ENCODE measurements around the gene EIF2B2. TPM values are rescaled to one million over a fixed set of nuclear protein-coding genes. Genes with fewer than 3 reads are reported as not detected.

The EIF2B2 gene
- total RNA-seq, 4 donors from 2014 or later: 47.0 to 94.8 (median 69.3) TPM

- Histone ChIP-seq H3K4me1 (peaks cover 52 to 69% of the 10 kb centered on the region in 2 donors), H3K36me3 (peaks cover 18 to 36% of the 10 kb centered on the region in 2 donors), H3K4me3 (replicated peaks in 1 of 3) (no peak overlapping the region), H3K27ac (peak overlapping the region; percentile 52 to 89 (median 83)), H3K9me3 (no peaks in the 10 kb centered on the region), H3K27me3 (no peaks in the 10 kb centered on the region)
- TF ChIP-seq POLR2A (IDR thresholded peaks at IDR 0.05): no peak
- TF ChIP-seq, protein P1, sequence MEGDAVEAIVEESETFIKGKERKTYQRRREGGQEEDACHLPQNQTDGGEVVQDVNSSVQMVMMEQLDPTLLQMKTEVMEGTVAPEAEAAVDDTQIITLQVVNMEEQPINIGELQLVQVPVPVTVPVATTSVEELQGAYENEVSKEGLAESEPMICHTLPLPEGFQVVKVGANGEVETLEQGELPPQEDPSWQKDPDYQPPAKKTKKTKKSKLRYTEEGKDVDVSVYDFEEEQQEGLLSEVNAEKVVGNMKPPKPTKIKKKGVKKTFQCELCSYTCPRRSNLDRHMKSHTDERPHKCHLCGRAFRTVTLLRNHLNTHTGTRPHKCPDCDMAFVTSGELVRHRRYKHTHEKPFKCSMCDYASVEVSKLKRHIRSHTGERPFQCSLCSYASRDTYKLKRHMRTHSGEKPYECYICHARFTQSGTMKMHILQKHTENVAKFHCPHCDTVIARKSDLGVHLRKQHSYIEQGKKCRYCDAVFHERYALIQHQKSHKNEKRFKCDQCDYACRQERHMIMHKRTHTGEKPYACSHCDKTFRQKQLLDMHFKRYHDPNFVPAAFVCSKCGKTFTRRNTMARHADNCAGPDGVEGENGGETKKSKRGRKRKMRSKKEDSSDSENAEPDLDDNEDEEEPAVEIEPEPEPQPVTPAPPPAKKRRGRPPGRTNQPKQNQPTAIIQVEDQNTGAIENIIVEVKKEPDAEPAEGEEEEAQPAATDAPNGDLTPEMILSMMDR (IDR thresholded peaks at IDR 0.05): no peak
- intact Hi-C loops (cut with DNase I): no loop called here
- WGBS, 2 donors: 96 to 98% methylated on average over 4 of the region's 4 CpGs
- no peak for DNase-seq
Observed at GRCh38 chr14:75010472-75011093, 7.9 kb downstream of the EIF2B2 start.

GRCh38 chr14:75011356-75011994, 8.8 kb downstream of the EIF2B2 start:
- peak overlapping the region; percentile 52 to 89 (median 83) for H3K27ac ChIP-seq
- no peak overlapping the region for H3K4me3 ChIP-seq (replicated peaks in 1 of 3)
- no peak for DNase-seq
- intact Hi-C loops (cut with DNase I): no loop called here
- 60 to 73% methylated on average over 4 of the region's 4 CpGs for WGBS, 2 donors
- H3K27me3 ChIP-seq: no peaks in the 10 kb centered on the region
- H3K36me3 ChIP-seq: peaks cover 22 to 37% of the 10 kb centered on the region in 2 donors
- no peak for TF ChIP-seq POLR2A (IDR thresholded peaks at IDR 0.05)
- TF ChIP-seq, protein P1 (IDR thresholded peaks at IDR 0.05): no peak
- H3K9me3 ChIP-seq: no peaks in the 10 kb centered on the region
- H3K4me1 ChIP-seq: peaks cover 51 to 60% of the 10 kb centered on the region in 2 donors

DNA sequence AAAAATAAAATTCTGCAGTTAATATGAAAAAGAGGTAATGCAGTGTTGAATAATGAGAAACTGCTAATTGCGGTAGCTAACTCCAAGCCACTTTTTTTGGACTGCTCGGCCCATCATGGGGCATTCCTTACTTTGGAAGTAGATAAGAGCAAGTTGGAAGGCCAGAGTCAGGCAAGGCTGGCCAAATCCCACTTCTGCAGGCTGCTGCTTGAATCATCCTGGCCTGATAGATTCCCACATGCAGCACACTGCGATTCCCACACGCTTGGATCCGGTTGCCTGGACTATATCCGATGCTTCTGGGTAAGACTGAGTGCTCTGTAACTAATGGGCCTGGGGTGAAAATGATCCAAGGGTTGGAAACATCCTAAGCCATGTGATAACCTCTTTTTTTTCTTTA, 10.6 kb downstream of the EIF2B2 start:
- Histone ChIP-seq H3K36me3 (peaks cover 17 to 40% of the 10 kb centered on the region in 2 donors), H3K27me3 (no peaks in the 10 kb centered on the region), H3K27ac (peak overlapping the region in 1 of 3 donors; percentile 51), H3K9me3 (no peaks in the 10 kb centered on the region), H3K4me3 (replicated peaks in 1 of 3) (no peak overlapping the region), H3K4me1 (peaks cover 38 to 44% of the 10 kb centered on the region in 2 donors)
- WGBS, 2 donors: 83 to 85% methylated on average over 6 of the region's 6 CpGs
- no peak for DNase-seq
- intact Hi-C loops (cut with DNase I): no loop called here
- TF ChIP-seq POLR2A (IDR thresholded peaks at IDR 0.05): no peak
- TF ChIP-seq, protein P1 (IDR thresholded peaks at IDR 0.05): no peak

GRCh38 chr14:75015496-75015895, 12.8 kb downstream of the EIF2B2 start:
- H3K27me3 ChIP-seq: no peaks in the 10 kb centered on the region
- peak overlapping the region in 2 of 3 donors; percentile 22 to 51 for H3K27ac ChIP-seq
- DNase-seq: no peak
- no peak for TF ChIP-seq POLR2A (IDR thresholded peaks at IDR 0.05)
- TF ChIP-seq, protein P1 (IDR thresholded peaks at IDR 0.05): no peak
- H3K36me3 ChIP-seq: peaks cover 19 to 49% of the 10 kb centered on the region in 2 donors
- no peak overlapping the region for H3K4me3 ChIP-seq (replicated peaks in 1 of 3)
- intact Hi-C loops (cut with DNase I): no loop called here
- 75 to 81% methylated on average over 5 of the region's 5 CpGs for WGBS, 2 donors
- peaks cover 28 to 33% of the 10 kb centered on the region in 2 donors for H3K4me1 ChIP-seq
- no peaks in the 10 kb centered on the region for H3K9me3 ChIP-seq

DNA sequence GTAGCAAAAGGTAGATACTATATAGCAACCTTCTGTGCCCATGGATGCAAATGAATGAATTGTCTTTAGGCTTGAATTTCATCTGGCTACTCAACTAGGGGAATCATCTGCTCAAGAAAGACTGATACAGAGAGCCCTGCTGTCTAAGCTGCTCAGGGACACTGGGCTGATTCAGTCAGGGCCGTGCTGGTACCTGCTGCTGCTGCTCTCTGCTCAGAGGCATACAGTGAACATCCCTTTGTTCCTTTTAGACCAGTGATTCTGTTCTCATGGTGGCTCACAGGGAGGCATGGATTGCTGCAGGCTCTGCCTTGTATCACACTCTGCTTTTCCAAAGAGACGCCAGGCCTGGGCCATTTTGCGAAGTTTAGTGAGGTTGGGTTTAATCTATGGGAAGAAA, 14.1 kb downstream of the EIF2B2 start:
- Histone ChIP-seq H3K27ac (no peak overlapping the region), H3K4me1 (peaks cover 19 to 20% of the 10 kb centered on the region in 2 donors), H3K9me3 (no peaks in the 10 kb centered on the region), H3K36me3 (peaks cover 19 to 49% of the 10 kb centered on the region in 2 donors), H3K4me3 (replicated peaks in 1 of 3) (no peak overlapping the region), H3K27me3 (no peaks in the 10 kb centered on the region)
- TF ChIP-seq, protein P1 (IDR thresholded peaks at IDR 0.05): no peak
- no peak for TF ChIP-seq POLR2A (IDR thresholded peaks at IDR 0.05)
- WGBS, 2 donors: 84 to 99% methylated on average over 3 of the region's 3 CpGs
- intact Hi-C loops (cut with DNase I): no loop called here
- no peak for DNase-seq
